Dedifferentiated amniotic fluid mesenchymal stem cell (primary cell): ENCODE data around the gene PKIB.
A peak's percentile ranks its signal among the peaks of the same experiment; 100 is the strongest.
"Not testable (repeated sequence)": the region's sequence is repeated elsewhere in the genome, so short reads cannot be mapped to it uniquely, and the experiment has no call there.

Experiments
- DNase-seq: peaks from one replicate; pipeline ENCODE4 v3.0.0-alpha.2; 2016; ENCODE audit errors: extremely low spot score

Gene PKIB

DNA sequence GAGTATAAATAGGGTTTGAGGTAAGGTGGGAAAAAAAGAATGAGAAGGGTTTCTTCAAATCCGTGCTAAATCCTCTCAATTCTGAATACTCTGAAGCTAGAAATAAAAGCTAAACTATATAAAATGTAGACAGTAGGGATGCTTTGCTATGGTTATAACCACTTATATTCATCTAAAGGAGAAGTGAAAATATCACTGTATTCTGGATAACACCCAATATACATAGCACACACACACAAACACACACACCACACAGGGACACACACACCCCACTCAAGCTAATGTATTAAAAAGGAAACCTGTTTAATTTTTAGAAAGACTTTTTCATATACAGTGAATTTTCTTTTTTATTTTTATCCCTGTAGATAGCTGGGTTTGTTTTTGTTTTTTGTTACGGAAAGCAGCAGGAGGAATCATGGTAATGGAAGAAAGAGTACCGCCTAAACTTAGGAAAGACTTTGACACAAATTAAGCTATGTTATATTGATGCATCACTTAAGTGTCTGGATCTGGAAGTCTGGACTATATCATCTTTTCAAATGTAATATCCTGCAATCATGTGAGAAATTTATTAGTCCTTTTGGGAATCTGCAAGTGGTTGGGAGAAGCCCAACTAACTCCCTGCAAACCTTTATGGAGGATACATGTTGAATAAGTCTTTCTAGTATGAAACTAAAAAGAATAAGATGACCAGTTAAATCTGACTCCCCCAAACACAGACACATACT lies 100.9 kb downstream of the PKIB start:
- DNase-seq, result no peak

DNA sequence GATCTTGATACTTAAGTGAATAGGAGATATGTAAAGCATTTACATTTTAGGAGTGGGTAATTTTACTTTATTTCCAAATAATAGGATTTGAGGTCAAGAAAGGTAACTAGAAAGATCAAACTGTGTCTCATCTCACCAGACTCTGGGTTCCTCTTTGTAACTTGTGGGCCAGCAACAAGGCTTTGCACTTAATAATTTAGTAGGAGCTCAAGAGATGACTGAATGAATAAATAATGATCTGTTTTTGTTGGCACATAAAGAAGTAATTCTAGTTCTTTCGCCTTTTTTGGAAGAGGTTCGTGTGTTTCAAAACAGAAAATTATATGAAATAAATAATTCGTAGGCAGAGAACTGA lies 101.9 kb downstream of the PKIB start:
- DNase-seq, result no peak

DNA sequence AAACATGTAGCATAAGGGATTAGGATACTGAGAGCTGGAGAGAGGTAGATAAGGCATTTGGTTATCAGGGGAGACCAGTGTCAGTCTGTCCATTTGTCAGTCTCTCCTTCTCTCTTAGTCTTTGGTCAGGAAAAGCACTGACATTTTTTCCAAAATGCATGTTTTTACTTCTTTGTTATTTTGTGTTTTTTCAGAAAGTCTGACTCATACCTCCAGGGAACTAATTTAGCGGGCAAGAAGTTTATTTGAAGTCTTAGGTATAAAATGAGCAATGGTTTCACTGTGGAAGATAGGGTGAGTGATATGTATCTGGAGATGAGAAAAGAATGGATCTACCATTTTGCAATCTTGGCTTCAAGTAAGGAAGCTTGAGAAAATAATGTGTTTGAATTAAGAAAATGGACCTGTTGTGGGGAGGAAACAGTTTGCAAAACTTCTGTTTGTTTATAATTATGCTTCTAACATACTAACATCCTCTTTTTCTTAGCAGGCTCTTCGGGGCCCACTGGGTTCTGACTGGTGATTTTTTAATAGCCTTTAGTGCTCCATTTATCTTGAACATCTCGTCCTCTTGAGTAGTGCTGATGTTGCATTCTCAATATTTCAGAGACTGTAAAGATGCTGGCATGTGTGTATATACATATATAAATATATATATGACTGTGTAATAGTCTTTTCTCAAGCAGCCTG lies 102.4 kb downstream of the PKIB start:
- DNase-seq, result no peak

DNA sequence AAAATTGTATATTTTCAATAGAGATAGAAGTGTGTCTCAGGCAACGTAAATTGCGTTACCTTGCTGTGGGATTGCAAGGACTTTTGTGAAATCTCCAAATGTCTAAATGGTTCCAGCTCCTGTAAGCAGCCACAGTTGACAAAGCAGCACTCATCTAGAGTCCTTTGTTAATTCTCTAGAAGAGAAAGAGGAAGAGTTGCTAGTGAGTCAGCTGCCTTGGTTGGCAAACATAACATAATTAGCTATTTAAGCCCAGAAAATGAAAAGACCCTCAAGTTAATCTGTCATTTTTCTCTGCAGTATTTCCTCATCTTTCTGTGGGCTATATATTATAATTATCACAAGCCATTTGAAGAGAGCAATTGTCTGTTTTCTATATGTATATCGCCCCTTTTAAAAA lies 102.9 kb downstream of the PKIB start:
- no peak for DNase-seq

DNA sequence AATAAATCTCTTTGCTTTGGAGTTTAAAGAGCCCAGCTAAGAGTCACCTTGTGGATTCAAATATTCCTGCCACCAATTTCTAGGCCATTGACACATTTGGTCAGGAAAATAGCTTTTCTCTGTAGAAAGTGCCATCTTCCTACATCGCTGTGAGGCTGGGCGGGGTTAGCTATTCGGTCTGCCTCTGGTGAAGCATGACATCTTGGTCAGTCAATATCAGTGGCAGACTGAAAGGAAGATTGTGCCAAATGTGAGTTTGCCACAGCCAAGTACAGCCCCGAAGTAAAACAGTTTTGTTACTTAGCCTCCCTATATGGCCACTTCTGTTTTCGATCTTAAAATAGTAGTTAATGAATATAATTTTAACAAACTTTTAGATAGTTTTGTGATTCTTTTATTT lies 103.9 kb downstream of the PKIB start:
- DNase-seq, result no peak

DNA sequence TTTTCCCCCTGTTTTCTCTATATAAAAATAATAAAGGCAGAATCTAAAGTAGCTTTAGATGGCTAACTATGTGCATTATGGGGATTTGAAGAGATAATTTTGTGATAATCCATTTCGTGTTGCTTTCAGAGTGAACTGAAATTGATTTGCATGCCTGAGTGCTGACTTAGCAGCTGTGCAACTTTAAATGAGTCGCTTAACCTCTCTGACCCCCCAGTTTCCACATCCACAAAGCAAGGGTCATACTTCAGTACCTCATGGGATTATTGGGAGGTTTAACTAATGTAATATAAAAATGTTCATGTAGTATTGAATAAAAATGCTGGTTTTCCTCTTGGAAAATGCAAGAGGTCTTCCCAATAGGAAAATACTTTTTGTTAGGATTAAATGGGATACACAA lies 105.5 kb downstream of the PKIB start:
- no peak for DNase-seq

DNA sequence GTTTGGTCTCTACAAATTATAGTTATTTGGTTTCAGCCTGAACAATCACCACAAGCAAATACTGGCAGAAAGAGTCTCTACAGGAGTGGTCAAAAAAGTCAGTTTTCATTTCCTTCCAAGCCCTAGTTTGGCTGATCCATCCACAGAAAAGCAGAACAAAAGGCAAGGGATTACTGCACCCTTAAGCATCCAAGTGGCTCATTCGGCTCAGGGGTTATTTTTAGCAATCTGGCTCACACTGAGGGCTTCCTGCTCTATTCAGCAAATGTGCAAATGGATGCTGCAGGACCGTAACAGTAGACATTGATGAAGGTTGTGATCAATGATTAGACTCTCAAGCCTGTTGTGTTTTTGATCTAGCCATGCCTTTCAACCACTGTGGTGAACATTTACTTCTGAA lies 107.1 kb downstream of the PKIB start:
- DNase-seq, result no peak

DNA sequence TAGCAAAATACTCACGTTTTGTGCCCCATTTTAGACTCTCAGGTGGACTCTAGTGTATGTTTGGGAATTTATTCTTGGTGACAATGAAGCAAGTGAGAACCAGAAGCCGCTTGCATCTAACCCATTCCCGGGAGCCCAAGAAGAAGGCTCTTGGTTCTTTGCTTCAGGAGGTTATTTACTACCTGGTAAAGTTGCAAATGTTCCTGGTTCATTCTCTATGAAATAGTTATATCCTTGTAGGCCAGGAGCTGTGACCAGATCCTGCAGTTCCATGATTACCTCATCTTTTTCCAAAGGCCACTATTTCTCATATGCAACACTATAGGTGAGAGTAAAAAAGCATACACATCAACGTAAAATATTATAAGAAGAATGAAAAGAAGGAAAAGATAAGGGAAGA lies 108.4 kb downstream of the PKIB start:
- no peak for DNase-seq

DNA sequence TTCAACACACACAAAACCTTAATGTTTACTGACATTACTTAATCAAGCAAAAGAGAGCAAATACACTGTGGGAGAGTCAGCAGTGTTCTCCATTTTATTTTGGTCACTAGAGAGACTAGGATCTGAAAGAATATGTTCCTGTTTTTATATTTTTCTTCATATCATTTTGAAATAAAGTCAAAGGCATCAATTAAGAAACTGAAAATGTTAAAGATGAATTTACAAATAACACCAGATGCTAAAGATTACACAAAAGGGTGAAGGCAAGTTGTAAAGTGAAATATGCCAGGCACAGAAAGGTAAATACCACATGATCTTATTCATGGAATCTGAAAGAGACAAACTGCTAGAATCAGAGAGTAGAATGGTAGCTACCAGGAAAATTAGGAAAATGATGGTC lies 109.0 kb downstream of the PKIB start:
- DNase-seq, result no peak

DNA sequence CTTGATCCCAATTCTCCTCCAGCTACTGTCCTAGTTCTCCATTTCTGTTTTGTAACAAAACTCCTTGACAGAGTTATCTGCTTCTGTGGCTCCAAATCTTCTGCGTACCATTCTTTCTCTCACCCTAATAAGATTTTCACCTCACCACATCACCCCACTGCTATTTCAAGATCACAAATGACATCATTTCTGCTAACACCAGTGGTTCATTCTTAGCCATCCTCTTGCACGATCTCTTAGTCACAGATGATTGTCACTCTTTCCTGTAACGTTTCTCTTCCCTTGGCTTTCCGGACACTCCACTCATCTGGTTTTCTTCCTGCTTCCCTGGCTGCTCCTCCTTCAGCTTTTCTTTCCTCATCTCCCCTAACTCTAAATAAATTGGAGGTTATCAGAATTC lies 112.5 kb downstream of the PKIB start:
- no peak for DNase-seq

DNA sequence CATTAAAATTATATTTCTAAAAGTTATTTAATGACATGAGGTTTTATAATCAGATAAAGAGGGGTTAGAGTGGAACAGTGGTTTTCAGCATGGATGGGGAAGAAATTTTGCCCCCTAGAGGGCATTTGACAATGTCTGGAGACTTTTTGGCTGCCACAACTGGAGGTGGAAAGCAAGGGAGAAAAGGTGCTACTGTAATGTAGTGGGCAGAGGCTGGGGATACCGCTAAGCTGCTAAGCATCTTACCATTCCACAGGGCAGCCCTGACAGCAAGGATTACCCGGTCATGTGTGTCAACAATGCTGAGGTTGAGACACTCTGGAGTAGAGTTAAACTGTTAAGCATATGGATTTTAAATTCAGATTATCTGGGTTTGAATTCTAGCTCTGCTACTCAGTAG lies 116.4 kb downstream of the PKIB start:
- no peak for DNase-seq

DNA sequence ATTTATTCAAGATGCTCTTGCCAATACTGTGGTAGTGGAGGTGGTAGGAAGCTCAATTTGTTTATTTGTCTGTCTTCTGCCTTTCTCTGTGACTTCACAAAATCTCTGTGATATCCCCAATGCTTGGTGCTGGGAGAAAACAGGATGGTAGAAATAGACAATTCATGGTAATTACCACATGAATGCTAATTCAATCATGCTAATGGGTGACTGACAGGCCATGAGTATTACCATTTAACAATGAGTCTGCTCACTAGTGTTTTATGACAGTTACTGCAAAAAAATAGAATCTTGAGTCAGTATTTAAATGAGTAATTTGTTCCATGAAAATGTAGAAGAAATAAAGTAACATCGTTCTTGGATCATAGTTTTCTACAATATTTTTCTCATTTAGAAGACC lies 117.0 kb downstream of the PKIB start:
- no peak for DNase-seq

DNA sequence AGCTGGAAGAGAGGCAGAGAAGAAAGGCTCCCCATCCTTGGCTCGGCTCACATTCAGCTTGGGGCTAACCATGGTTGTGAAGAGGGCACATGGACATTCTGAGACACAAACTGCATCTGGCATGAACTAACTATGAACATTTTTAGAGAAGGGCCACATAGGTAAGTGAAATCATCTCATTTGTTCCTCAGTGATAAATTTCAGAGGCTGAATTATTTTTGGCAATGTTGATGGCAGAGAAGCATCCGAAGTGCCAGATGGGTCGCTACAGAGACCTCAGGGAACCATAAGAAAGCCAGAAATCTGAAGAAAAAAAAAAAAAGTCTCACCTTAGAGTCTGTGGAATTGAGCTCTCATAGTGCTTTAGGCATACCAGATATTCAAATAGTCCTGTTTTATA lies 120.1 kb downstream of the PKIB start:
- DNase-seq, result no peak

DNA sequence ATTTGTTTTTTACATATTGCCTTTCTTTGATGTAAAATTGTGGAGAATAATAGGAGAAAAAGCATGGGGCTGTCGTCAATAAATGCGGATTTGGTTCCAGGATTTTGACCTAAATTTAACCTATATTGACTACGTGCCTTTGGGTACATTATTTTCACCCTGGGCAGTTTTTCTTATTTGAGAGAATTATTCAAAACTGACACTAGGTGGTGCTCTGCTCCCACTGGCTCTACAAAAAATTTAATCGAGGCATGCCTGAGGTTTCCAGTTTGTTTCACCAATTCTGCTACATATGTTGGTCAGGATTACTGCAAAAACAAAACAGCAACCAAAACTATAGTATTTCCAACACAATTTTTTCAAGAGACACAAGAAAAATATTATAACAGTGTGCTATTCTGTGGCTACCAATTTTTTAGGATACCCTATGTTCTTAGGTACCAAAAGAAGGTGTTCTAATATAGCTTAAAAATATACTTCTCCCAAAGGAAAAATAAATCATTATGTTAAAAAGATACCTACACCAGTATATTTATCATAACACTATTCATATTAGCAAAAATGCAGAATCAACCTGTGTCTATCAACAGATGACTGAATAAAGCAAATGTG lies 120.7 kb downstream of the PKIB start:
- peak; percentile 44 for DNase-seq

DNA sequence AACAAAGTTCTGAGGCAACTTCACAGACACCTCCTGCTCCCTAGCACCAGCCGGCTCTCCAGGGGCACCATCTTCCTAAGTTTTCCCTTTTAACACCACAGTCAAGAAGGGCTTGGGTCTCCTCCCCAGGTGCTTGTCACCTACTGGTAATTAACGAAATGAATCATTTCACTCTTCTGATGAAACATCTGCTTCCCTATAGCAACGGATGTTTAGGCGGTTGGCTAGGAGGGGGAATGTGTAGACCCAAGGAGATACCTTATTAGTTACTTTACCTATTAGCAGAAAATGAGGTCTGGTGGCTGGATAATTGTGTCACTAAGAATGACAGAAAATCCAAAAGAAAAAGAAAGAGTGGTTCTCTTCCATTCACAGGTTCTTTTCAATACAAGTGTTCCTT lies 123.1 kb downstream of the PKIB start:
- no peak for DNase-seq

DNA sequence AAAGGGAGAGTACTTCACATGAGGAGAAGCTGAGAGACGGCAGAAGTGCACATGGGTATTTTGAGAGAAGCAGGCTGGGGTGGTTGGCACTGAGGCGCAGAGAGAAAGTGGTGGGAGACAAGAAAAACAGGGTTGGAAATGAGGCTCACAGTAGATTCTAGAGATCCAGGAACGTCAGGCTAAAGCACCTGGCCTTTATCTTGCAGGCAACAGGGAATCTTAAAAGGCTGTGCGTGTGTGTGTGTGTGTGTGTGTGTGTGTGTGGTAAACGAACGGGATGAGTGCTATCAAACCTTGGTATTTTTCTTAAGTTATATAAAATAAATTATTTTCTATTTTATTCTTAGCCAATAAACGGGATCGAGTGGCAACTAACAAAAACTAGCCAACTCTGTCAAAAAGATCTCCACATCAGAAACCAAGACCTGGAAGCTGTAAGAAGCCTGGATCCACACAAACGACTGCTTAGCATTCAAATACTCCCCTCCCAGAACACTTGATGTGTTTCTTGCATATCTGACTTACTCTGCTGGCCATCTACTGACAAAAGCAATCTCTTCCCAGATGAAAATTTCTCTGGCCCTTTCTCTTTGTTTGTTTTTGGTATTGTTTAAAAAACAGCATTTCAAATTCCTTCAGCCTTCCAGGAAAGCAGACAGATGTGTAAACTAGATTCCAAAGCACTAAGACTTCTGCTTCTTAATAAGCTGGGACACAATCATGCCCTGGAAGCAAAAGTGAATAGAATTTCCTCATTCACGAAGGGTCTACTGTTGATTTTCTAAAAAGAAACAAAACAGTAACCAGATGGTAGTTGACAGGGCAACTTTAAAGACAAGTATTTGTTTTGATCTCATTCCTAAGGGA lies 124.6 kb downstream of the PKIB start:
- DNase-seq, result no peak

DNA sequence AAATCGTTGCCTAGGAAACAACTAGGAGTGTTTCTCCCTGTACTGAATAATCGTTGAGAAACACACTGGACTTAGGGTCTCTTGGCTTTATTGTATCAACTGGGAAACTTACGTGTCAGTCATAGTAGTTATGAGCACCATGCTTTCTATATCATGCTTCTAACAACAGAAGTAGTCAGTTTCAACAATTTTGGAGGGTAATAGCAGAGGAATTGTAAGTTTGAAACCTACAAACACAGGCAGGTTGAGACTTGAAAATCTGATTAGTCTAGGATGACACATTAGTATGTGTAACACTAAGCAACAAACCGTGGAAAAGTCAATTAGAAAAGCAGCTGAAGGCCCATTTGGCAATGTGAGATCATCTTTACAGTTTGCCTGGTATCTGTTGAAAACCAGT lies 125.4 kb downstream of the PKIB start:
- no peak for DNase-seq

DNA sequence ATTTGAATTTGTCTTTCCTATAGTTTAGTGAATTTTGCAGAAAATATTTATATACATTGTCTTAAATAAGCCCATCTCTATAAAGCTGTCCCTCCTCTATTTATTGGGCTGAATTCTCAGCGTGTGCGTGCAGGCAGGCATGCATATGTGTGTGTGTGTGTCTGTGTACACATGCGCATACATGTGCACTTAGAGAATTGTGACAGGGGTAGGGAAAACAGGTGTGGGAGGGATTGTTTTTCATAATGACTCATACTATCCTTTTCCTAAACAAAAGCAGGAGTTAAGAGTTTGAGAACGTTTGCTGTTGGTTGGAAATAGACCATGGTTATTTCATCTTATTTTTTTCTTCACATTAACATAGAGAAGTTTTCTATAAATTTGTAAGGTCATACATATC lies 126.0 kb downstream of the PKIB start:
- DNase-seq, result no peak

DNA sequence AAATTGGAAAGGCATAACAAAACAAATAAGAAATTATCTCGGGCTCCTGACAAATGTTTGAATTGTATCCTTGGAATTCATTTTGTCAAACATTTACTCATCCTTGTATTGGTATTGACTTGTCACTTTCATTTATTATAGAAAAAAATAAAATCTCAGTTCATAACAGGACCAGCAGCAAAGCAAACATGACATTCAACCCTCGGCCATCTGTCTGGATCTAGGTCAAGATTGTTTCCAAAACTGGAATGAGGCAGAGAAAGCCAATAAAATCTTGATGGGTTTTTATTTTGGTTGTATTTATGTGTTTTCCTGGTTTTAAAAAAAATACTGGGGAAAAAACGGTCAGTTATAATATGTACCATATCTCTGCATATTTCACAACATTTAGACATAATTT lies 126.4 kb downstream of the PKIB start:
- no peak for DNase-seq

DNA sequence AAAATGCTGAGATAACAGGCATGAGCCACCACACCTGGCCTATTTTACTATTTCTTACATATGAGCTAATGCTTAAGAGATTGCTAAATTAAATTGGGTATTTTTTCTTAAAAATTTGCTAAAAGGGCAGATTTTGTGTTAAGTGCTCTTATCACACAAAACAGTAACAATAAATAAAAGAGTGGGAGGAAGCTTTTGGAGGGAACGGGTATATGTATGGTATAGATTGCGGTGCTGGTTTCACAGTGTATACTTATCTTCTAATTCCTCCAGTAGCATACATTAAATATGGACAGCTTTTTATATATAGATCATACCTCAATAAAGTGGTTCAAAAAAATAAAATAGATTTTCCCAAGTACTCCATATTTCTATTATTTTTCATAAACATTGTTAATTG lies 129.9 kb downstream of the PKIB start:
- DNase-seq, result no peak

DNA sequence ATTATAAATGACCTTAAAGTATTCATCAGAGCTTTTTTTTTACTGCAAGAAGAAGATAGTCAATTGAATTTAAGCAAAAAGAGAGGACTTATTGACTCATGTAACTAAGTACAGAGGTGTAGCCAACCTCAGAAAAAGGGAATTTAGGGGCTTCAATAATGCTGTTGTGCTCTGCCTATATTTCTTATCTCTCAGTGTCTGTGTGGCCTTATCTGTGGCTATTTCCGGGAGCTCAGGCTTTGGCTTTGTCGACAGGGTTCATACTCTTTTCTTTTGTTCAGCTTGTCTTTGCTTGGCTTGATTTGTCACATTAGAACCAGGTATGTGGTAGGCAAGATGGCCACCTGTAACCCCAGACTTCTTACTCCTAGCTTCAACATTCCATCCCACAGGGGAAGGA lies 130.7 kb downstream of the PKIB start:
- no peak for DNase-seq

DNA sequence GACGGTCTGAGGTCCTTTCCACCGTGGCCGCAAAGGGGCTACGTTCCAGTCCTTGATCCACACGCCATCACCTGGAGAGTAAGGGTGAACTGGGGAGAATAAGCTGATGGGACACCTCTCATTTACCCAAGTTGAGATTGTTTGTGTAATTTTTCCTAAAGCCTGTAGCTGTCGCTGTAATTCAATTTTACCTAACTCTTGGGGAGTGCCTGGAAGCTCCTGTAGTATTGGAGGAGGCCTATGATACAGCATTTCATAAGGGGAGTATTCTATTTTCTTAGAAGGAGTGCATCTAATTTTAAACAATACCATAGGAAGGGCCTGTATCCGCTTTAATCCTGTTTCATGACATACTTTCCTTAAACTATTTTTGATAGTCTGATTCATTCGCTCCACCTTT lies 134.0 kb downstream of the PKIB start:
- not testable (repeated sequence) for DNase-seq

DNA sequence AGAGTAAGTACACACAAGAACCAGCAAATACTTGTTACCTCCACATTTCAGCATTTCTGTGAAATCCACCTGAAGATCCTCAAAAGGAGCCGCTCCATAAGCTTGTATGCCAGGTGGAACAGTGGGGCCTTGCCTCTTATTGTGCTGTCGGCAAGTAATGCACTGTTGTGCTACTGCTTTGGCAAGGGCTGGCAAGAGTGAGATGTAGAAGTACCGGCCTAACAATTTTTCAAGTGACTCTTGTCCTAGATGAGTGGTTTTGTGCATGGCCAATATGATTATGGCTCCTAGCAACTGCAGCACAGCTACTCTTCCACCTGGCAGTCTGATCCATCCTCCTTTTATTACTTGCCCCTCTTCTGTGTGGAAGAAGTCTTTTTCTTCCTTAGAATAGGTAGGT lies 134.7 kb downstream of the PKIB start:
- not testable (repeated sequence) for DNase-seq
